ENCODE data around the gene BTBD9. TPM values are rescaled to one million over a fixed set of nuclear protein-coding genes. Genes with fewer than 3 reads are reported as not detected.

The BTBD9 gene
- total RNA-seq, 1 experiment from 2014 or later = 10.8 TPM

DNA sequence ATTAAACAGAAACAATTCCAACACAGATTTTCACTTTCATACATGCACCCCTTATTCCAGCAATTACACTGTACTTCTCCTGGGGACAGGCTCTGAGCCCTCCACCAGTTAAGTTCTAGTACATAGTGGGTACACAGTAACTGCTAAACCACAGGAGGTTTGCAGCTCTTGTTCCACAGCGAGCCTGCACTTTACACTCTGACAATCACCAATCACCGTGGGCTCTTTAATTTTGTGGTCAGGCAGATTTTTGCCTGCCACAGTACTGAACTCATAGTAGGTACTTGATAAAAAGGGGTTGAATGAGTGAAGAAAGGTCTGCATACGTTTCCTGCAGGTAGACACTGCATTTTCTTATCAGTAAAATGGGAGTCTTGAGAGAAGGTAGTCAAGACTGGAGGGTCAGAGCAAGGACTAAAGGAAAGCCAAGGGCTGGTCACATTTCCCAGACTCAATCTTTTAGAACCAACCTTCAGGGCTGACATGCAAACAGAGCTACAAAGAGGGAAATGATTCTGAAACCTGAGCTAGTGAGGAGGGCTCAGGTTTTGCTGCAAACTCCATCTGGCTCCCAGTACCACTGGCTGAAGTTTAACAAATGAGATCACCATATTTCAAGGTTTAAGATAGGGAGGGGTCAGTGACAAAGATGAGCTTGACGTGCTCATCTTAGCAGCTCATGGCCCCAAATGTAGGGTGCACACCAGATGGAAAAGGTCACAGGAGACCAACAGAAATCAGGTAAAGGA is 404.6 kb downstream of the BTBD9 start:
- no peaks in the 10 kb centered on the region for H3K9me3 ChIP-seq (ENCODE audit: insufficient read depth, low read depth)
- CTCF ChIA-PET = no interaction called here

DNA sequence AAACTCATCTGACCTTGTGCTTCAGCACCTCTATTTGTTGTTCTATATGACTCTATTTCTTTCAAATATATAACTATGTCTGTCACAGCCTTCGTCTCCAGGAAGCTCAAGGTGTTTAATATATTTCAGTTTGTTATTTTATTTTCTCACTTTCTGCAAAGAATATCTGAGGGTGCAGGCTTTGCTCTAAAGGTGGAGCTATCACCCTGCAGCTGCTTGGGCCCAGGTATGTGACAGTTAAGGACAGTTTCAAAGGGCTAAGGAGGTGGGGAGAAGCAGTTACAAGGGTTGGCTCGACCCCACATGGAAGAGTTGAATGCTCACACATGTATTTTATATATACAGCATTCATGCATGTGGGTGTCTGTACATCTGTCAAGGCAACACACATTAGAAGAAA is 405.6 kb downstream of the BTBD9 start:
- intact Hi-C loops (cut with micrococcal nuclease; ENCODE audit: unreplicated experiment) = no loop called here
- POLR2A ChIA-PET (ENCODE audit: unreplicated experiment) = no interaction called here
- peaks cover 26% of the 10 kb centered on the region for H3K4me1 ChIP-seq (replicated peaks; ENCODE audit: insufficient read depth)

More for the DNA sequence above, 404.6 kb downstream of the BTBD9 start:
- BruUV-seq (replicated peaks) = no TSS peak
- no peaks in the 10 kb centered on the region for H3K9me2 ChIP-seq (ENCODE audit: insufficient read depth)
- peaks cover 18% of the 10 kb centered on the region for H3F3A ChIP-seq (ENCODE audit: insufficient read depth, low read depth)
- DNase-seq = no peak
- no peaks in the 10 kb centered on the region for H3K27me3 ChIP-seq (ENCODE audit: insufficient read depth, low read depth)
- no peaks in the 10 kb centered on the region for H3K36me3 ChIP-seq (ENCODE audit: low read depth)
- no peak overlapping the region for H3K4me2 ChIP-seq
- H3K4me1 ChIP-seq (replicated peaks; ENCODE audit: insufficient read depth) = peaks cover 33% of the 10 kb centered on the region
- POLR2A ChIA-PET (ENCODE audit: unreplicated experiment) = no interaction called here
- intact Hi-C loops (cut with micrococcal nuclease; ENCODE audit: unreplicated experiment) = no loop called here
- H3K79me2 ChIP-seq (ENCODE audit: low read depth) = no peaks in the 10 kb centered on the region
- H3K27ac ChIP-seq = no peak overlapping the region
- no peak for TF ChIP-seq EZH2 (IDR thresholded peaks at IDR 0.05; ENCODE audit: low read depth)
- TF ChIP-seq, protein P1, sequence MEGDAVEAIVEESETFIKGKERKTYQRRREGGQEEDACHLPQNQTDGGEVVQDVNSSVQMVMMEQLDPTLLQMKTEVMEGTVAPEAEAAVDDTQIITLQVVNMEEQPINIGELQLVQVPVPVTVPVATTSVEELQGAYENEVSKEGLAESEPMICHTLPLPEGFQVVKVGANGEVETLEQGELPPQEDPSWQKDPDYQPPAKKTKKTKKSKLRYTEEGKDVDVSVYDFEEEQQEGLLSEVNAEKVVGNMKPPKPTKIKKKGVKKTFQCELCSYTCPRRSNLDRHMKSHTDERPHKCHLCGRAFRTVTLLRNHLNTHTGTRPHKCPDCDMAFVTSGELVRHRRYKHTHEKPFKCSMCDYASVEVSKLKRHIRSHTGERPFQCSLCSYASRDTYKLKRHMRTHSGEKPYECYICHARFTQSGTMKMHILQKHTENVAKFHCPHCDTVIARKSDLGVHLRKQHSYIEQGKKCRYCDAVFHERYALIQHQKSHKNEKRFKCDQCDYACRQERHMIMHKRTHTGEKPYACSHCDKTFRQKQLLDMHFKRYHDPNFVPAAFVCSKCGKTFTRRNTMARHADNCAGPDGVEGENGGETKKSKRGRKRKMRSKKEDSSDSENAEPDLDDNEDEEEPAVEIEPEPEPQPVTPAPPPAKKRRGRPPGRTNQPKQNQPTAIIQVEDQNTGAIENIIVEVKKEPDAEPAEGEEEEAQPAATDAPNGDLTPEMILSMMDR (conservative IDR thresholded peaks at IDR 0.05) = no peak
- H4K20me1 ChIP-seq (ENCODE audit: insufficient read depth) = no peaks in the 10 kb centered on the region
- no peak overlapping the region for H3K4me3 ChIP-seq
- H2AFZ ChIP-seq = no peak overlapping the region

DNA sequence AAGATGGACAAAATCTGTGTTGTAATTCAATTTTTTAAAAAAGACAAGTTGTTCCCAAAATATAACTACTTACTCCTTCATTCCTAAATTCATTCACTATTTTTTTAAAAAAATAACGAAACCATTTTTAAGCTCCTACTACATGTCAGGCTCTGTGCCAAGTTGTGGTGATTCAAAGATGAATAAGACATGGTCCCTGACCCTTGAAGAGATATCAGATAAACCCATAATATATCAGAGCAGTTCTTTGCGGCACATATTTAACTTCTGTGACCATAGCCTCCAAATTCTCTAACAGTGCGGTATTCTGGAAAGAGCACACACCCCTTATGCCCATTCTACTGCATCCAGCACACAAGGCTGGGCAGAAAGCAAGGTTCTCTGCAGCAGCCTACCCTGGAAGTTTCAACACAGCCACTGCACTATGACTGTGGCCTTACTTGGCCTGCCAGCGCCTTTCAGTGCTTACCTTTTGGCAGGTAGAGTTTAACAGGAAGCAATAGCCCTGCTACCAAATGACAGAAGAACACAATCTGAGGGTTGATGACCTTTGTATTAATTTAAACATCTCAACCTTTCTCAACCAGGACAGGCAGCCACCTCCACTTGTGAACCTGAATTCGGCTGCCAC is 406.5 kb downstream of the BTBD9 start:
- no peak overlapping the region for H3K27ac ChIP-seq
- H3K9me3 ChIP-seq (ENCODE audit: insufficient read depth, low read depth) = no peaks in the 10 kb centered on the region
- DNase-seq = peak; percentile 10 to 49
- peaks cover 18% of the 10 kb centered on the region for H3F3A ChIP-seq (ENCODE audit: insufficient read depth, low read depth)
- peaks cover 26% of the 10 kb centered on the region for H3K4me1 ChIP-seq (replicated peaks; ENCODE audit: insufficient read depth)
- ChIA-PET CTCF (no interaction called here), POLR2A (ENCODE audit: unreplicated experiment) (interaction anchor here (0.6 kb wide), 1 partner anchor 800 kb away, joined by 5 read pairs; no protein-coding TSS in a partner anchor)
- no peak overlapping the region for H3K4me3 ChIP-seq
- no peaks in the 10 kb centered on the region for H3K36me3 ChIP-seq (ENCODE audit: low read depth)
- H4K20me1 ChIP-seq (ENCODE audit: insufficient read depth) = no peaks in the 10 kb centered on the region
- no peaks in the 10 kb centered on the region for H3K9me2 ChIP-seq (ENCODE audit: insufficient read depth)
- H3K27me3 ChIP-seq (ENCODE audit: insufficient read depth, low read depth) = no peaks in the 10 kb centered on the region
- peak overlapping the region; percentile 51 for H3K4me2 ChIP-seq
- no peaks in the 10 kb centered on the region for H3K79me2 ChIP-seq (ENCODE audit: low read depth)
- no TSS peak for BruUV-seq (replicated peaks)
- H2AFZ ChIP-seq = no peak overlapping the region
- intact Hi-C loops (cut with micrococcal nuclease; ENCODE audit: unreplicated experiment) = no loop called here
- TF ChIP-seq, protein P1 (conservative IDR thresholded peaks at IDR 0.05) = no peak
- TF ChIP-seq EZH2 (IDR thresholded peaks at IDR 0.05; ENCODE audit: low read depth) = no peak

More for the DNA sequence above, 405.6 kb downstream of the BTBD9 start:
- Histone ChIP-seq H3K9me3 (ENCODE audit: insufficient read depth, low read depth) (no peaks in the 10 kb centered on the region), H3K27me3 (ENCODE audit: insufficient read depth, low read depth) (no peaks in the 10 kb centered on the region), H3K79me2 (ENCODE audit: low read depth) (no peaks in the 10 kb centered on the region), H3K27ac (no peak overlapping the region), H2AFZ (no peak overlapping the region), H3K4me2 (peak overlapping the region; percentile 51), H4K20me1 (ENCODE audit: insufficient read depth) (no peaks in the 10 kb centered on the region), H3K36me3 (ENCODE audit: low read depth) (no peaks in the 10 kb centered on the region), H3K4me3 (no peak overlapping the region), H3K9me2 (ENCODE audit: insufficient read depth) (no peaks in the 10 kb centered on the region), H3F3A (ENCODE audit: insufficient read depth, low read depth) (peaks cover 18% of the 10 kb centered on the region)
- TF ChIP-seq, protein P1 (conservative IDR thresholded peaks at IDR 0.05) = no peak; the same call in 1 of the 2 replicates
- TF ChIP-seq EZH2 (IDR thresholded peaks at IDR 0.05; ENCODE audit: low read depth) = no peak
- CTCF ChIA-PET = no interaction called here
- BruUV-seq (replicated peaks) = no TSS peak
- DNase-seq = no peak

Measured in PC-9 (cell line).